Natural killer cell (primary cell): ENCODE data around the gene NHS. TPM values are rescaled to one million over a fixed set of nuclear protein-coding genes. Genes with fewer than 3 reads are reported as not detected.

Source experiments
- ATAC-seq, 3 donors: fragments of 150-1000 bp in 2 of 3; fragments of 200-7000 bp in 1 of 3; cut with Tn5 transposase; 1 replicate in 1 of 3; 2 replicates in 2 of 3; pipeline ENCODE4 v1.10.0; 2021; ENCODE audit warnings: mild to moderate bottlenecking in 2 of 3, moderate library complexity in 2 of 3
- DNase-seq, 2 donors: peaks; one replicate each; pipeline versions ENCODE4 v3.0.0 to v3.0.0-alpha.2; 2013 to 2021; ENCODE audit warnings: mixed read lengths in 1 of 2
- H3K27ac ChIP-seq: one replicate; pipeline ENCODE4 v1.5.1; 2013; ENCODE audit warnings: mild to moderate bottlenecking, low read length
- H3K27me3 ChIP-seq: one replicate; pipeline ENCODE4 v1.6.1; 2013; ENCODE audit warnings: low read length; ENCODE audit not compliant: control insufficient read depth, insufficient read depth
- H3K36me3 ChIP-seq: one replicate; pipeline ENCODE4 v1.6.1; 2013; ENCODE audit warnings: low read length; ENCODE audit not compliant: control insufficient read depth, insufficient read depth
- H3K4me1 ChIP-seq: one replicate; pipeline ENCODE4 v1.6.1; 2013; ENCODE audit warnings: low read length; ENCODE audit not compliant: control insufficient read depth, insufficient read depth
- H3K4me3 ChIP-seq: one replicate; pipeline ENCODE4 v1.5.1; 2013; ENCODE audit warnings: low read length
- H3K9me3 ChIP-seq: one replicate; pipeline ENCODE4 v1.6.1; 2013; ENCODE audit warnings: low read length; ENCODE audit not compliant: control insufficient read depth, insufficient read depth
- H3K27ac Mint-ChIP-seq, 2 donors: one replicate each; pipeline ENCODE4 v1.8.0; 2022; ENCODE audit warnings: mild to moderate bottlenecking in 2 of 2, mixed read lengths in 2 of 2, moderate library complexity in 1 of 2
- H3K27me3 Mint-ChIP-seq, 2 donors: one replicate each; pipeline ENCODE4 v1.8.0; 2022; ENCODE audit warnings: low read depth in 2 of 2, mixed read lengths in 2 of 2
- H3K36me3 Mint-ChIP-seq: one replicate; pipeline ENCODE4 v1.8.0; 2022; ENCODE audit warnings: mixed read lengths
- H3K4me1 Mint-ChIP-seq, 2 donors: one replicate each; pipeline ENCODE4 v1.8.0; 2022; ENCODE audit warnings: mixed read lengths in 2 of 2
- H3K4me3 Mint-ChIP-seq: one replicate; pipeline ENCODE4 v1.8.0; 2022; ENCODE audit warnings: mild to moderate bottlenecking, moderate library complexity, mixed read lengths
- H3K9me3 Mint-ChIP-seq, 2 donors: one replicate each; pipeline ENCODE4 v1.8.0; 2022; ENCODE audit warnings: mixed read lengths in 2 of 2
- WGBS: methylation state at CpG from one replicate; pipeline ENCODE4 v1.1.7; 2013; ENCODE audit warnings: missing lambda C conversion rate; ENCODE audit not compliant: insufficient coverage; 5-methylcytosine and 5-hydroxymethylcytosine counted together
- intact Hi-C: fragments of 100-400 bp; cut with micrococcal nuclease; formaldehyde crosslinking; loops from one replicate; pipeline ENCODE4 v1.14.2; 2022
- total RNA-seq, 4 donors: library from RNA; stranded (reverse); fragments of 120-200 nt in 1 of 4; gene quantifications; one replicate each; pipeline versions ENCODE4 v1.2.3 to v1.2.4, GENCODE V29; 2013 to 2022
- TF ChIP-seq, protein P1 (sequence below): fragments of 200-600 bp; IDR thresholded peaks from one replicate; pipeline ENCODE4 v1.8.0; 2022; ENCODE audit warnings: antibody characterized with exemption

NHS gene
- total RNA-seq, 3 donors from 2014 or later (not counting 1 experiment from before 2014, with no cell fraction given): 0.05 to 0.28 TPM; not detected in 1

DNA sequence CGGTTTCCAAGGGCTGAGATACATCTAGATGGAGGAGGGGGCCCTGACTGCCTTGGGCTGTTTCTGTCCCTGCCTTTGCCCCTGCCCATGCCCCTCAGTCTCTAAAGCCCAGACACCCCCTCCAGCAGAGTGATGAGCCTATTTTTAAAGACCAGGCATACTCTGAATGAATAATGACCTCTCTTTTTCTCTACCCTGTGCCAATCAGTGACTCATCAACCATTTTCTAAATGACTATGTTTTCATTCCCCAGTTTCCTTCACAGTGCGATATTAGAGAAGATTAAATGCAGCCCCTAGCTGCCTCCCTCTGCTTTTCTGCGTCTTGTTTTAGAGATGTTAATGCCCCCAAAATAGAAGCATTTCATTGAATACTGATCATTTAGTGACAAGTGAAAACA, 15.5 kb upstream of the NHS start:
- no peak overlapping the region for H3K4me3 Mint-ChIP-seq
- intact Hi-C loops: no loop called here
- H3K36me3 ChIP-seq: no peaks in the 10 kb centered on the region
- peaks cover 0 to 2% of the 10 kb centered on the region in 2 donors for H3K9me3 Mint-ChIP-seq
- no peaks in the 10 kb centered on the region for H3K9me3 ChIP-seq
- H3K27ac ChIP-seq: no peak overlapping the region
- no peak overlapping the region for H3K4me3 ChIP-seq
- ATAC-seq (no peak), DNase-seq (no peak)
- no peaks in the 10 kb centered on the region for H3K27me3 ChIP-seq
- TF ChIP-seq, protein P1, sequence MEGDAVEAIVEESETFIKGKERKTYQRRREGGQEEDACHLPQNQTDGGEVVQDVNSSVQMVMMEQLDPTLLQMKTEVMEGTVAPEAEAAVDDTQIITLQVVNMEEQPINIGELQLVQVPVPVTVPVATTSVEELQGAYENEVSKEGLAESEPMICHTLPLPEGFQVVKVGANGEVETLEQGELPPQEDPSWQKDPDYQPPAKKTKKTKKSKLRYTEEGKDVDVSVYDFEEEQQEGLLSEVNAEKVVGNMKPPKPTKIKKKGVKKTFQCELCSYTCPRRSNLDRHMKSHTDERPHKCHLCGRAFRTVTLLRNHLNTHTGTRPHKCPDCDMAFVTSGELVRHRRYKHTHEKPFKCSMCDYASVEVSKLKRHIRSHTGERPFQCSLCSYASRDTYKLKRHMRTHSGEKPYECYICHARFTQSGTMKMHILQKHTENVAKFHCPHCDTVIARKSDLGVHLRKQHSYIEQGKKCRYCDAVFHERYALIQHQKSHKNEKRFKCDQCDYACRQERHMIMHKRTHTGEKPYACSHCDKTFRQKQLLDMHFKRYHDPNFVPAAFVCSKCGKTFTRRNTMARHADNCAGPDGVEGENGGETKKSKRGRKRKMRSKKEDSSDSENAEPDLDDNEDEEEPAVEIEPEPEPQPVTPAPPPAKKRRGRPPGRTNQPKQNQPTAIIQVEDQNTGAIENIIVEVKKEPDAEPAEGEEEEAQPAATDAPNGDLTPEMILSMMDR: no peak
- no peaks in the 10 kb centered on the region for H3K36me3 Mint-ChIP-seq
- no peaks in the 10 kb centered on the region for H3K4me1 Mint-ChIP-seq
- no peaks in the 10 kb centered on the region for H3K4me1 ChIP-seq
- H3K27me3 Mint-ChIP-seq: no peaks in the 10 kb centered on the region
- H3K27ac Mint-ChIP-seq: no peak overlapping the region
- 89% methylated on average over 1 of the region's 3 CpGs for WGBS

DNA sequence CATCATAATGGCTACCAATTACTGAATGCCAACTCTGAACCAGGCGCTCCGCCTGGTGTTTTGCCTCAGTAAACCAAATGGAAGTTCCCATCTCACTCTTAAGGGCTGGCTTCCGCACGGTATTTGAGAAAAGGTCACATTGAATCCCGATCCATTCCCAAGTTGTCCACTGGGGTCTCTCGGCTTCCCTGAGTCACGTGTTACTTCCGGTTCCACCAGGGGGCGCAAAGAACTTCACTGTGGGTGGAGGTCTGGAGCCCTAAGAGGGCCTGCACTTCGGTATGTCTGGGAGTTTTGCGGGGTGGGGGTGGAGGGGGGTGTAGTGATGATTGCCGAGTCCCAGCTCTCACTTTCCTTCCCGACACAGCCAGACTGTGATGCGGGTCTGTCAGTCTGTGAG, 13.4 kb upstream of the NHS start:
- no peak for ATAC-seq
- DNase-seq: peak in 1 of 2 donors; percentile 2
- Histone ChIP-seq H3K9me3 (no peaks in the 10 kb centered on the region), H3K27me3 (no peaks in the 10 kb centered on the region), H3K36me3 (no peaks in the 10 kb centered on the region), H3K4me3 (no peak overlapping the region), H3K27ac (no peak overlapping the region), H3K4me1 (no peaks in the 10 kb centered on the region)
- H3K36me3 Mint-ChIP-seq: no peaks in the 10 kb centered on the region
- H3K4me1 Mint-ChIP-seq: no peaks in the 10 kb centered on the region
- peaks cover 0 to 5% of the 10 kb centered on the region in 2 donors for H3K27me3 Mint-ChIP-seq
- TF ChIP-seq, protein P1: no peak
- WGBS: 76% methylated on average over 13 of the region's 14 CpGs
- H3K9me3 Mint-ChIP-seq: peaks cover 0 to 2% of the 10 kb centered on the region in 2 donors
- intact Hi-C loops: no loop called here
- H3K4me3 Mint-ChIP-seq: no peak overlapping the region
- no peak overlapping the region for H3K27ac Mint-ChIP-seq

DNA sequence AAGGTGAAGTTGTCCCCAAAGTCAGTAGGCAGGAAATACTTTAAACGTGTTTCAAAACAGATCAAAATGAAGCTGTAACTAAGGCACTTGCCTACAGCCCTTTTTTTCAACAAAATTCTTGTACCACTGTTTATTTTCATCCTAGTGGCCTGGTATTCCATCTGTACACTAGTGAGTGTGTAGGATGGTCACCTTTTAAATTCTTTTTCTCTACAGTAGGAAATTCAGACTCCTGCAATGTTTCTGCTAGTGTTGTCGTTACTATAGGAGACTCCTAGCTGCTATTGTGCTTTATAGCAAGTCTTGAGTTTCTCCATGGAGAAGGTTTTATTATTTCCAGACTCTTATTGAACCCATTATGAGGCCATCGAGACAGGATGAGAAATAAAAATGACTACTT, 7.0 kb upstream of the NHS start:
- H3K36me3 ChIP-seq: no peaks in the 10 kb centered on the region
- intact Hi-C loops: no loop called here
- H3K4me1 ChIP-seq: no peaks in the 10 kb centered on the region
- H3K9me3 ChIP-seq: no peaks in the 10 kb centered on the region
- Mint-ChIP-seq H3K27me3 (peaks cover 5 to 31% of the 10 kb centered on the region in 2 donors), H3K36me3 (no peaks in the 10 kb centered on the region), H3K4me3 (no peak overlapping the region), H3K9me3 (no peaks in the 10 kb centered on the region), H3K4me1 (no peaks in the 10 kb centered on the region), H3K27ac (no peak overlapping the region)
- WGBS: no CpG with 5 or more reads among the region's 3 CpGs
- no peaks in the 10 kb centered on the region for H3K27me3 ChIP-seq
- H3K27ac ChIP-seq: no peak overlapping the region
- ATAC-seq (no peak), DNase-seq (no peak)
- TF ChIP-seq, protein P1: no peak
- no peak overlapping the region for H3K4me3 ChIP-seq

DNA sequence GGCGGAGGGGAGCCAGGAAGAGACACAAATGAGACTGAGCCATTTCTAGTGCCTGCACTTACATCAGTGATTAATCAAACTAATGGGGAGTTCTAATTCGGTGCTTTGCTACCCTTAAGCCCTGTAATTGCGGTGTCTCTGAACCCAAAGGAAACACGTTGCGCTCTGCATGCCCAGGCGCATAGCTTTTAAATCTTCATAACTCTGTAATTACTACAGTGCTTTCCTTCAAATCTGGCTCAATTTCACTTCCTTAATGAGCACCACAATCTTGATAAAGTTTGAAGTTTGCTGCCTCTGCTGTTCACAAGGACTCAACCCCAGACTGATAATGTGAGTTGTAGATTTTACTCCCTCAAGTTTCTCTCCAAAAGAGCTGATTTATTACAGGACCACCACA, 5.7 kb upstream of the NHS start:
- H3K27ac ChIP-seq: no peak overlapping the region
- H3K9me3 ChIP-seq: no peaks in the 10 kb centered on the region
- H3K4me1 Mint-ChIP-seq: no peaks in the 10 kb centered on the region
- no peak for ATAC-seq
- H3K27me3 Mint-ChIP-seq: peaks cover 5 to 39% of the 10 kb centered on the region in 2 donors
- no peaks in the 10 kb centered on the region for H3K9me3 Mint-ChIP-seq
- H3K4me3 Mint-ChIP-seq: no peak overlapping the region
- H3K27me3 ChIP-seq: no peaks in the 10 kb centered on the region
- DNase-seq: no peak
- intact Hi-C loops: no loop called here
- no peaks in the 10 kb centered on the region for H3K36me3 ChIP-seq
- WGBS: 37% methylated on average over 5 of the region's 6 CpGs
- no peak overlapping the region for H3K27ac Mint-ChIP-seq
- no peaks in the 10 kb centered on the region for H3K36me3 Mint-ChIP-seq
- TF ChIP-seq, protein P1: no peak
- H3K4me3 ChIP-seq: no peak overlapping the region
- no peaks in the 10 kb centered on the region for H3K4me1 ChIP-seq
